NCI-H345 (cell line): ENCODE data around the gene KCNA5.

ENCODE experiments used
- DNase-seq: peaks from one replicate; lab custom pipeline; 2025; lab: John Stamatoyannopoulos, UW

The KCNA5 gene

GRCh38 chr12:5064913-5065490, 21.3 kb downstream of the KCNA5 start:
- no peak for DNase-seq

GRCh38 chr12:5066251-5066650, 22.6 kb downstream of the KCNA5 start:
- no peak for DNase-seq

GRCh38 chr12:5068126-5068525, 24.4 kb downstream of the KCNA5 start:
- no peak for DNase-seq

- no peak for DNase-seq
Measured at GRCh38 chr12:5068619-5069018, 24.9 kb downstream of the KCNA5 start.

GRCh38 chr12:5070090-5070489, 26.4 kb downstream of the KCNA5 start:
- peak; percentile 65 for DNase-seq

- peak; percentile 59 for DNase-seq
Measured at GRCh38 chr12:5071496-5071895, 27.8 kb downstream of the KCNA5 start.

- DNase-seq = no peak
Measured at GRCh38 chr12:5072311-5072710, 28.6 kb downstream of the KCNA5 start.

- DNase-seq = no peak
Measured at GRCh38 chr12:5073054-5073453, 29.4 kb downstream of the KCNA5 start.

GRCh38 chr12:5073853-5074252, 30.2 kb downstream of the KCNA5 start:
- DNase-seq = no peak

GRCh38 chr12:5076761-5077160, 33.1 kb downstream of the KCNA5 start:
- DNase-seq = no peak

- peak; percentile 88 for DNase-seq
Measured at GRCh38 chr12:5078423-5078822, 34.7 kb downstream of the KCNA5 start.

GRCh38 chr12:5081016-5081415, 37.3 kb downstream of the KCNA5 start:
- DNase-seq = no peak

GRCh38 chr12:5083955-5084849, 40.5 kb downstream of the KCNA5 start:
- peak; percentile 64 for DNase-seq

- no peak for DNase-seq
Measured at GRCh38 chr12:5085896-5086295, 42.2 kb downstream of the KCNA5 start.

- DNase-seq = no peak
Measured at GRCh38 chr12:5087831-5088554, 44.3 kb downstream of the KCNA5 start.

- no peak for DNase-seq
Measured at GRCh38 chr12:5088586-5089264, 45.0 kb downstream of the KCNA5 start.

- DNase-seq = no peak
Measured at GRCh38 chr12:5094551-5094950, 50.9 kb downstream of the KCNA5 start.

- no peak for DNase-seq
Measured at GRCh38 chr12:5094986-5095385, 51.3 kb downstream of the KCNA5 start.
